Neural progenitor cell (in vitro differentiated cells): Measurements from ENCODE around the gene PRKCA.

Experiments used
- CTCF ChIP-seq: fragments of 200-600 bp; sonication (generic); IDR thresholded peaks from 2 replicates; pipeline ENCODE4 v1.5.1; 2017; ENCODE audit warnings: antibody characterized with exemption, mild to moderate bottlenecking
- EZH2 ChIP-seq: fragments of 200-600 bp; sonication (generic); IDR thresholded peaks from 2 replicates; pipeline ENCODE4 v1.6.1; 2017; ENCODE audit warnings: antibody characterized with exemption, mild to moderate bottlenecking, moderate library complexity

- TF ChIP-seq CTCF (no peak), EZH2 (no peak)
These were observed 303.1 kb downstream of the PRKCA start for GRCh38 chr17:66605541-66605940.
